HK-2 (cell line): Measurements from ENCODE around the gene ARL14.
"Not testable (repeated sequence)": the region's sequence is repeated elsewhere in the genome, so short reads cannot be mapped to it uniquely, and the experiment has no call there.

ENCODE experiments used
- DNase-seq: peaks from one replicate; pipeline ENCODE4 v3.0.0-alpha.2; 2018; ENCODE audit not compliant: unreplicated experiment

The ARL14 gene

DNA sequence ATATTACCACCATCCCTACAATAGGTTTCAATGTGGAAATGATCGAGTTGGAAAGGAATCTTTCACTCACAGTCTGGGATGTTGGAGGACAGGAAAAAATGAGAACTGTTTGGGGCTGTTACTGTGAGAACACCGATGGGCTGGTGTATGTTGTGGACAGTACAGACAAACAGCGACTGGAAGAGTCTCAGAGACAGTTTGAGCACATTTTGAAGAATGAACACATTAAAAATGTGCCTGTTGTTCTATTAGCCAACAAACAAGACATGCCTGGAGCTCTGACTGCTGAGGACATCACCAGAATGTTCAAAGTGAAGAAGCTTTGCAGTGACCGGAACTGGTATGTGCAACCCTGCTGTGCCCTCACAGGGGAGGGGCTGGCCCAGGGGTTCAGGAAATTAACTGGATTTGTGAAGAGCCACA is 510 bp downstream of the ARL14 start:
- no peak for DNase-seq

GRCh38 chr3:160678292-160678842 is 1.4 kb downstream of the ARL14 start:
- no peak for DNase-seq

GRCh38 chr3:160684368-160684740 is 7.4 kb downstream of the ARL14 start:
- no peak for DNase-seq

DNA sequence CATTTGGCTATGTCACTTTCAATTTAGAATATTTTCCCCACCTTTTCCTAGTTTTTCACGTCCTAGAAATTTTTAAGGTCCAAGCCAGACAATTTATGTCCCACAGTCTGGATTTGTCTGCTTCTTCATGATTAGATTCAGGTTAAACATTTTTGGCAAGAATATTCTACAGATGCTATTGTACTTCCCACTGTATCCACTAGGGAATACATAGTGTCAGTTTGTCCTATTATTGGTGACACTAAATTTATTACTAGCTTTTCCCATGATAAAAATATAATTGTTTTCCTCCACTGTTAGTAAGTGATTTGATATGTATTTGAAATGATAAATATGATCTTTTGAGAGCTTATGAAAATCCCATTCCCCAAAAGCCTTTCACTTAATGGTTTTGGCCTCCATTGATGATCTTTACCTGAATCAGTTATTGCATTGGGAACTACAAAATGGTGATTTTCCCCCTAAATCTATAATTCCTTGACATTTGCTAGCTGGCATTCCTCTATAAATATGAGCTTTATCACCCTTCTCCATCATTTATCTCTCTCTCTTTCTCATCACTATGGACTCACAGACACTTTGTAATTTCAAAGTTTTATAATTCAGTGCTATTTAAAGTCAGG is 8.3 kb downstream of the ARL14 start:
- DNase-seq: no peak

DNA sequence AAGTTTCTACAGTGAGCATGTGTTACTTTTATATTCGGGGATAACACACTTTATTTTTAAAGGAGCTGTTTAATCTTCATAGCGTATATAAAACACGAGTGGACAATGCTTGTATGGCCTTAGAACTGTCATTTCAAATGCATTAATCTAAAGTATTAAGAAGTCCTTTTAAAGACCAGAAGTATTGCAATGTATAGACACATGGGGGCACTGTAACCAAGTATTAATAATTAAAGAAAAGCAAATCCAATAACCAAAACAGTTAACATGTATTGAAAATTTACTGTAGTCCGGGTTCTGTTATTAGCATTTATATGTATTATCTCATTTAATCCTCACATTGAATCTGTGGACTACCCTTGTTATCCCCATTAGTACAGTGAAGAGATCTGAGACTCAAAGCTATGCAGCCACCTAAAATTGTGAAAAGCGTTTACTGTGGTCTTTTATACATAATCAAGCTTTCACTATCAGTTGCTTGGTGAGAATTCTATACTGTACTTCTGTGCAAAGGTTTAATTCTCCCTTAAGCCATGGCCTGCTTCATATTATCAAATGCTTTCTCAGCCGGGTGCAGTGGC is 10.1 kb downstream of the ARL14 start:
- no peak for DNase-seq

DNA sequence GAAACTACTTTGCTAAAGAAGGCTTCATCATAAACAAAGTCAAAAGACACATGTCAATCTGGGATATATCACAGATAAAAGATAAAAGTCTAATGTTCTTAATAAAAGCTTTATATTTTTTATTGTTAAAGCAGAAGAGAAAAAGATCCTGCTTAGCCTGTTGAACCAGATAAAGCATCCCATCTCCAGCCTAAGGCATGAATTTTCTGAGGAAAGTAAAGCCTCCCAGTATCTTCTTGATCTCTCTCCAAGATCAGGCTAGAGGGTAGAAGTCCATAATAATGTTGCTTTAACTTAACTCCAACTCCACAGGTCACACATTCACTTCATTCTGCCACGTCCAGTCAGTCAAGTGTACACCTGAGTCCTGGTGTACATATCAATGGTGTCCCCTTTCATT is 14.2 kb downstream of the ARL14 start:
- DNase-seq: no peak

GRCh38 chr3:160691962-160692361 is 15.0 kb downstream of the ARL14 start:
- DNase-seq: no peak

DNA sequence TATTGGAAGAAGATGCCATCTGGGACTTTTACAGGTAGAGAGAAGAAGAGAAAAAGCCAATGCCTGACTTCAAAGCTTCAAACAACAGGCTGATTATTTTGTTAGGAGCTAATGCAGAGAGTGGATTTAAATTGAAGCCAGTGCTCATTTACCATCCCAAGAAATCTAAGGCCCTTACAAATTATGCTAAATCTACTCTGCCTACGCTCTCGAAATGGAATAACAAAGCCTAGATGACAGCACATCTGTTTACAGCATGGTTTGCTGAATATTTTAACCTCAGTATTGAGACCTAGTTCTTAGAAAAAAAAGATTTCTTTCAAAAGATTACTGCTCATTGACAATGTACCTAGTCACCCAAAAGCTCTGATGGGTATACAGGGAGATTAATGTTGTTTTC is 16.2 kb downstream of the ARL14 start:
- no peak for DNase-seq

GRCh38 chr3:160694345-160694744 is 17.4 kb downstream of the ARL14 start:
- no peak for DNase-seq

DNA sequence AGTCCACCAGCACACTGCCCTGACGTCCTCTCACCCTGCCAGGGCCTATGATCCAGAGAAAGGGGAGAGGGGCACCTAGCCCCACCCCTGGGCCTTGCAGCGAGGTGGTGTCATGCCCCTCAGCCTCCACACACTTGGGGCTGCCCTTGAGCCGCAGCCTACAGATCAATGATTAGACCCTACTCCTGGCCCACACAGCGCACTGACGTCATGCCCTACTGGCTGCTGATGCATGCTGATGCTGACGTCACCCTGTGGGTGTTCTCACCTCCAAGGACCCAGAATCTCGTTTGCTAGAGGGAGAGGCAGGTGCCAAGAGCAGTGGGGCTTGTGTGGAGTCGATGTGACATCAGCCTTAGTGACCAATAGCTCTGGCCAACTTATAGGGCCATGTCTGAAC is 18.0 kb downstream of the ARL14 start:
- DNase-seq: no peak

- no peak for DNase-seq
Measured at GRCh38 chr3:160695915-160696327, 19.0 kb downstream of the ARL14 start.

DNA sequence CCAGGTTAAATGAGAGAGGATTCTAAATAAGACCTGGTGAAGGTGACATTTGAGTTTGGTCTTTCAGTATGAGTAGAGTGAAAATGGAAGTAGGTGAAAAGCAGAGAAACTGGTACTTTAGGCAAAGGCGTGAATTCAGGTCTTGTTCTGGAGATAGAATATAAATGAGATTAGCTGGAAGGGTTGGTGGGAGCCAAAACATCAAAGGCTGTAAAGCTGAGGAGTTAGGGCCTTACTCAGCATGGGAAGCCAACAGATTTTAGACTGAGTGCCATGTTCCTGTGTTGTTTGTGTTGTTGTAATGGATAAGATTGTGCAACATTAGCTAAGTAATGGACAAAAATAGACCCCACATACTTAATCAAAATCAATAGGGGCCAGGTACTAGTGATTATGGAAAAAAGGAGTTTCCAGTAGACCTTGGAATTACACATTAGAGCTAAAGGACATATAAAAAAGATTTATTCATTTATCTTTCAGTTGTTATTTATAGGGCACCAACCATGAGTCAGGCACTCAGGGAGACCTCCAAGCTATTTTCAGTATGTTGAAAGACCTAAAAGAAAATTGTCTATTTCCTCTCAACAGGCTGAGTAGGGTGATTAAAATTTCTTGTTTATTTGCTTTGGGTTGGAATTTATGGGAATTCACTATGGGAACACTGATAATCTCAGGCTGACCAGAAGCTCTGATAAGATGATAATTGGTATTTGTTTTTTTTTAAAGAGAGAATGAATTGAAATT is 20.8 kb downstream of the ARL14 start:
- DNase-seq: no peak

DNA sequence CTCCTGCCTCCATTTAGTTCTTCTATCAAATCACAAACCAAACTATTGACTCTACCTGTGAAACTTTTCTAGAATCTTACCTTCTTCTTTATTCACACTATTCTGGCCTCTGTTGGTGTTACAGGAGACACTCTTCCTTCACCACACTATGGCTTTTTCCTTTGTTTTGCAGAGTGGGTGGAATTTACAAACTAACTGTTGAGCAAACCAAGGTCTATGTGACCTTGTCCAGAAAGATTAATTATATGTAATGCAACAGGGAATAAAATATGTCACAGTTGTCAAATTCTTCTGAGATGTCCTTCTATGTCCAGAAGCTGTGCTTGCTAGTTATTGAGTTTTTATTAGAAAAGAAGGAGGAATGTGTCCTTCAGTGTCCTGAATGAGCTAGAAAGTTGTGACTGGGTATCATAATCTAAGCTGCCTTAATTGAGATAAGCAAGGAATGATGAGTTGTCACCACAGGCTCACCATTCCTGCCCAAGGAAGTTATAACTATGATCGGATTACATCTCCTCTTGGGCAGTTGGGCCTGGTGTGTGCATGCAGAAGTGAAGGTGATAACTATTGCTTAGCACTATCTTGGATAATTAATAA is 21.7 kb downstream of the ARL14 start:
- DNase-seq: no peak

DNA sequence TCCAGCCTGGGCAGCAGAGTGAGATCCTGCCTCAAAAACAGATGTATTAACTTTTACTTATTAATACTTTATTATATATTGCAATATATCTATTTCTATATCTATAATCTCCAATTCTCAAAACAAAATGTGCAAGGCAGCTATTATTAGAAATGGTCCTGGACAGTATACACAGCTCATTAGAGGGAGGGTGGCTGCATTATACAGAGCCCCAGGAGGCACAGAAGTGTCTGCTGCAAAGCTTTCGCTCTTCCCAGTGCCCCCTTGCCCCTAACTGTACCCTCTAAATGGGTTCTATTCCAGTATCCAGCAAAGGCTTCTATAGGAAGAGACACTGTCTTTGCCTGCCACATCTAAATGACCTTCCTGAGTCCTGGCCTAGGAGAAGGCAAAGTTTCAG is 24.5 kb downstream of the ARL14 start:
- DNase-seq: no peak

- DNase-seq: no peak
Measured at GRCh38 chr3:160702290-160702689, 25.3 kb downstream of the ARL14 start.

DNA sequence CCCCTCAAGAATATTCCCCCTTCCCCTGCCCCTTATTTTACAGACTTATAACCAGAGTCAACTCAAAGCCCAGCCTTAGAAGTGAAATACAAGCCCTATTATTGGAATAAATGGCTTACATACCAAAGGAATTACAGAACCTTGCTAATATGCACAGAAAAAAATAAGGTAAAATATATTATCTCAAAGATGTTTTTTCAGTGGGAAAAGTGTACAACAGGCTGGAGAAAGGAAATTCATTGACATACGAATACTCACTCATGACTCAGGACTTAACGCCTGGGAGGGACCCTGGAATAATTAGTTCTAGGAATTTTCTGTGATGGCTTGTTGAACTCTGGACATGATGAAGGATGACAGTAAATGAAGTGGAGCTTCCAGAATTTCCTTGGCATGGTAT is 27.0 kb downstream of the ARL14 start:
- DNase-seq: no peak

GRCh38 chr3:160707187-160707794 is 30.3 kb downstream of the ARL14 start:
- DNase-seq: peak; percentile 8

DNA sequence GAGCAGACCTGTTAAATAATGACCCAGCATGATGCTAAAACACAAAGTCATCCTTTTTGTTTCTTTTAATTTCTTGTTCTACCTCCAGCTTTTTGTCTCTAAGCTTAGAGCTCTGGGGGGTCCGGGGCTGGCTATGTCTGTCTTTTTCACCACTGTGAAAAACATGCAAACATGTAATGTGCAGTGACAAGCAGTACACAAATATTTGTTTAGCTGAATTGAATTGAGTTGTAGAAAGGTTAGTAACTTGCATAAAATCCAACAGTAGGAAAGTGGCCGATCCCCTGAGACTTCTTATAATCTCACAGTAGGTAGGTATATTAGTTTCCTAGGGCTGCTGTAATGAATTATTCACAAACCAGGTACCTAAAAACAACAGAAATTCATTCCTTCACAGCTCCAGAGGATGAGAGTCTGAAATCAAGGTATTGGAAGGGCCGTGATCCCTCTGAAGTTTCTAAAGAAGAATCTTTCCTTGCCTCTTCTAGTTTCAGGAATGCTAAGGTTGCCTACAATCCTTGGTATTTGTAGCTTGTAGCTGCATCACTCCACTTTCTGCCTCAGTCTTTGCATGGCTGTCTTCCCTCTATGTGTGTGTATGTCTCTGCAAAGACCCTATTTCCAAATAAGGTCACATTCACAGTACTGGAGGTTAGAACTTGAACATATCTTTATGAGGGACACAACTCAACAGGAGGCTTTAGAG is 32.7 kb downstream of the ARL14 start:
- DNase-seq: no peak

- not testable (repeated sequence) for DNase-seq
Measured at GRCh38 chr3:160713144-160713543, 36.2 kb downstream of the ARL14 start.

DNA sequence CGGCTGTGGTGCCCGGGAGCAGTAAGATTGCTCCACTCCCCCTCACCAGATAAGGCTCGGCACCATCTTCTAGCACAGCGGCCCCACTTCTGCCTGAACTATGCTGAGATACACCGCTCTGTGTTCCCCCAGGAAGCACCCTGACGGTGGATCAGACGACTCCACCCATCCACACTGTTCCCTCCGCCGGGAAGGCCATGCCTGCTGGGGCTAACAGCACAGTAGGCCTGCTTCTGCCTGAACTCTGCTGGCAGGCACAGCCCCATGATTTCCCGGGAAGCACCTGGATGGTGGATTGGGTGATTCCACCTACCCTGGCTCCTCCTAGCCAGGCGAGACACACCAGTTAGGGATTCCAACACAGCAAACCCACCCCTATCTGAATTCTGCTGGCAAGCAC is 42.8 kb downstream of the ARL14 start:
- DNase-seq: no peak

- no peak for DNase-seq
Measured at GRCh38 chr3:160720123-160720746, 43.3 kb downstream of the ARL14 start.
